GM18520 (cell line): ENCODE results near the gene HPS4.

Experiments
- ATAC-seq: cut with Tn5 transposase; IDR thresholded peaks from one replicate; pipeline ENCODE4 v1.9.1; 2021; ENCODE audit not compliant: unreplicated experiment

HPS4 gene

GRCh38 chr22:26470807-26471206 is 12.8 kb downstream of the HPS4 start:
- no peak for ATAC-seq

- ATAC-seq, result no peak
Measured at GRCh38 chr22:26466196-26466595, 17.4 kb downstream of the HPS4 start.

GRCh38 chr22:26464312-26464711 is 19.3 kb downstream of the HPS4 start:
- no peak for ATAC-seq

- no peak for ATAC-seq
Measured at GRCh38 chr22:26463688-26464087, 19.9 kb downstream of the HPS4 start.

GRCh38 chr22:26463101-26463661 is 20.4 kb downstream of the HPS4 start:
- no peak for ATAC-seq

GRCh38 chr22:26462641-26463040 is 20.9 kb downstream of the HPS4 start:
- ATAC-seq, result no peak

GRCh38 chr22:26462051-26462450 is 21.5 kb downstream of the HPS4 start:
- ATAC-seq, result no peak

GRCh38 chr22:26461188-26461810 is 22.3 kb downstream of the HPS4 start:
- ATAC-seq, result no peak

GRCh38 chr22:26460202-26460601 is 23.4 kb downstream of the HPS4 start:
- ATAC-seq, result no peak

GRCh38 chr22:26457661-26458272 is 25.8 kb downstream of the HPS4 start:
- no peak for ATAC-seq

- ATAC-seq, result no peak
Measured at GRCh38 chr22:26453812-26454500, 29.6 kb downstream of the HPS4 start.

- no peak for ATAC-seq
Measured at GRCh38 chr22:26453216-26453615, 30.4 kb downstream of the HPS4 start.

GRCh38 chr22:26452236-26453016 is 31.2 kb downstream of the HPS4 start:
- no peak for ATAC-seq

- ATAC-seq, result no peak
Measured at GRCh38 chr22:26450453-26451185, 33.0 kb downstream of the HPS4 start.

GRCh38 chr22:26448941-26449340 is 34.6 kb downstream of the HPS4 start:
- ATAC-seq, result no peak

- ATAC-seq, result no peak
Measured at GRCh38 chr22:26448334-26448733, 35.2 kb downstream of the HPS4 start.

- ATAC-seq, result no peak
Measured at GRCh38 chr22:26447584-26448329, 35.8 kb downstream of the HPS4 start.

GRCh38 chr22:26446808-26447515 is 36.6 kb downstream of the HPS4 start:
- no peak for ATAC-seq

- no peak for ATAC-seq
Measured at GRCh38 chr22:26445577-26446275, 37.9 kb downstream of the HPS4 start.
